HL-60/S4 treated with retinoic acid at 250 ng/mL for 4 days and 3 days (cell line): Measurements from ENCODE around the gene ADAMTS20.

Source experiments
- in situ Hi-C: fragments of 300-500 bp; cut with MboI; formaldehyde crosslinking; loops from 2 replicates; pipeline ENCODE4 v1.7.0; 2022; ENCODE audit warnings: low sequenced_read_pairs

The ADAMTS20 gene

DNA sequence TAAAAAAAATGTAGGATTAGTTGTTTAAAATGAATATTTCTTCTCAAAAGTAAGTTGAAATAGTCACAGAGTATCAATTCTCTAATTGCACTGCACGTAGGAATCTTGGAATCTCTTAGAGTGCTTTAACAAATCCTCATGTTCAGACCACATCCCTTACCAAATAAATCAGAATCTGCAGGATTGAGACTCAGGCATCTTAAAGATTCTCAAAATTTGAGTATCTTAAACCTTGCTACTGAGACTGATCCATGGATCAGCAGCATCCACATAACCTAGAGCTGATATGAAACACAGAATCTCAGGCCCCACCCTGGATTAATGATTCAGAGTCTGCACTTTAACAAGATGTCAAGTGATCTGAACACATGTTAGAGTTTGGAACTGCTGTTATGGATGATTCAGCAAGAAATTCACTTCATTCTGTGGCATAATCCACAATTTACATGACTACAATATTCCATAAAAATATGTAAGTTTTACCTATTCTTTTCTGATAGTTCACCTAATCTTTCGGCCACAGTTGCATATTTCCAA is 58.7 kb downstream of the ADAMTS20 start:
- in situ Hi-C loops = no loop called here

DNA sequence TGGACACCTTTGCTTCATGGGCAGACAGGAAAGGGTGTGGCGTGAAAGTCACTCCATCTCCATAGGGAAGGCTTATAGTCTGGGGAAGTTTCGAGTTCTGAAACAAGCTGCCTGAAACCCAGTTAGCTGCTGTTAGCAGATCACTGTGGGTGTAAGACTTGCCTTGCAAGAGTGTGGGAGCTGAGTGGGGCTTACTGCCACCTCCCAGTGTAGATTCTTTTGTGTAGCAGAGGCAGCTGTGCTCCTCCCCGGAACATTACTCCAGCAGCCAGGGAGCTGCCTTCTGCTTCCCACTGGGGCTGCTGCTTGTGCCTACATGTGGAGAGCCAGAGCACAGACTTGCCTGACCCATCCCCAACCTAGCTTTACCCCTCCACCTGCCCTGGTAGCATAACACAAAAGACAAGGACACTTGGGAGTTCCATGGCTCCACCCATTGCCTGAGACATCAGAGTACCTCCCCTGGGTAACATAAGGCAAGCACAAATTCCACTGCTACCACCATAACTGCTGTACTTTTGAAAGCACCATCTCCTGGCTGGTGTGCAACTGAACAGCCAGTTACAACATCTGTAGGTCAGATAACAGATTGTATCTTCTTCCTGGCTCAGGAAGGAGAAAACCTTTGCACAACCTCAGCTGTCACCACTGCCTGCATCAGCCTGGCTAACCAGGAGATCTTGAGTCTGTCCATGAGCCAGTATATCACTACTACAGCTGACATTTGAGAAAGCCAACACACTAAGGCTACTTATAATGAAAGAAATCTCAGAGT is 69.5 kb downstream of the ADAMTS20 start:
- in situ Hi-C loops = no loop called here

DNA sequence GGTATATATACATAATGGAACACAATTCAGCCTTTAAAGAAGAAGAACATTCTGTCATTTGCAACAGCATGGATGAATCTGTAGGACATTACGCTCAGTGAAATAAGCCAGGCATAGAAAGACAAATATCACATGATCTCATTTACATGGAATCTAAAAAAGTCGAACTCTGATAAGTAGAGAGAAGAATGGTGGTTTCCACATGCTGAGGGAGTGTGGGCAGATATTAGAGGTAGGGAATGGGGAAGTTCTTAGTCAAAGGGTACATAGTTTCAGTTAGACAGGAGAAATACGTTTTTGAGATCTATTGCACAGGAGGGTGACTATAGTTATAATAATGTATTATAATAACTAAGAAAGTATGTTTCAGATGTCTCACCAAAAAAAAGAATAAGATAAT is 71.4 kb downstream of the ADAMTS20 start:
- in situ Hi-C loops = no loop called here

DNA sequence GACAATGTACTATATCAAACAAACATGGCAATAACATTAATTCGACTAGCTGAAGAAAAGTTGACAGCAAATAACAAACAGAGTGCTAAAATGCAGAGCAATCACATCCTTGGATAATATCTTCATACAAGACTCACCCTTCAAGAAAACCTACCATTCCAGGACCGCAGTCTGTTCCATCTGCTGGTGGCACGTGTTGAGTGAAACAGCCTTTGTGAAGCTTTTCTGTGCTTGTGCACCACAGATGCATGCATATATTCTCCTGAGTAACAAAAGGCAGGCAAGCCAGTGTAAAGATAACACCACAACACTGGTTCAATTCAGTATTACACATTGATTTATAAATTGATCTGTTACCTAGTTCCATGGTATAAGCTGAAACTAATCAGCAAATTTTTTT is 89.3 kb downstream of the ADAMTS20 start:
- in situ Hi-C loops = no loop called here

DNA sequence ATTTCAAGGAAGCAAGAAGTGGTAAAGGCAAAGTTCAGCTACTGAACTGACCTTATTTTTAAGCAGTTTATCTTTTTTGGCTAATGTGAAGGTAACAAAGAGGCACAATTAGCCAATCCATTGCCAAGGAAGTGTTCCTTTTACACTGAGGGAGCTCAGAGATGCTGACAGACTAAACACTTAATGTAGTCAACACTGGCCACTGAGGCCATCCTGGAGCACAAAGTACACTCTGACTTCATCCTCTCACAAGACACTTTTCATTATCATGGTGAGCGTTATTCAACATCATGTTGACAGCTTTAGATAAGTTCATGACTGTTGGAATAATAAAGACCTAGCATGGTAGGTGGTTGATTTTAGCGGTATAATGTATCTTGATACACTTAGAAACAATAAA is 89.9 kb downstream of the ADAMTS20 start:
- in situ Hi-C loops = no loop called here

DNA sequence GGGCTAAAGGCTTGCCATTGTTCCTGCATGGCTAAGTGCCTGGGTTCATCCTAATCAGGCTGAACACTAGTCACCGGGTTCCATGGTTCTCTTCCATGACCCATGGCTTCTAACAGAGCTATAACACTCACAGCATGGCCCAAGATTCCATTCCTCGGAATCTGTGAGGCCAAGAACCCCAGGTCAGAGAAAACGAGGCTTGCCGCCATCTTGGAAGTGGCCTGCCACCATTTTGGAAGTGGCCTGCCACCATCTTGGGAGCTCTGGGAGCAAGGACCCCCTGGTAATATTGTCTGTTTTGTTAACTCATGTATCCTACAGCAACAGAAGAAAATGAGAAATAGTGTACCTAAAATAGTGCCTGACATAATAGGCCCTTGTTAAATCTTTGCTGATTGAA is 92.7 kb downstream of the ADAMTS20 start:
- in situ Hi-C loops = no loop called here

DNA sequence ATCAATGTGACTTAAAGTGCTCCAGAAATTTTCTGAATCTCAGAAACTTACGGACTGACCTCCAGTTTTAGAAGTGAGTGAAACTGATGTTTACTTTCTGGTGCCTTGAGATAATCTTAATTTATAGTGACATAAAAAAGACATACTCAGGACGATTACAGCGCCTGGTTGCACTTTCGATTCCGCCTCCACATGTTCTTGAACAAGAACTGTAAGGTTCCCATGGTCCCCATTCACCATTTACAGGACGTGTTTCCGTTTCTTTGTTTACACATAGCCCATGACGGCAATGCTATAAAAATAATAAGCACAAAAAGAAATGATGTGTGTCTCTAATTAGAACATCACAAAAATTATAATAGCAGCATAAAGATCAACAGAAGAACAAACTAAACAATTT is 98.2 kb downstream of the ADAMTS20 start:
- in situ Hi-C loops = no loop called here

DNA sequence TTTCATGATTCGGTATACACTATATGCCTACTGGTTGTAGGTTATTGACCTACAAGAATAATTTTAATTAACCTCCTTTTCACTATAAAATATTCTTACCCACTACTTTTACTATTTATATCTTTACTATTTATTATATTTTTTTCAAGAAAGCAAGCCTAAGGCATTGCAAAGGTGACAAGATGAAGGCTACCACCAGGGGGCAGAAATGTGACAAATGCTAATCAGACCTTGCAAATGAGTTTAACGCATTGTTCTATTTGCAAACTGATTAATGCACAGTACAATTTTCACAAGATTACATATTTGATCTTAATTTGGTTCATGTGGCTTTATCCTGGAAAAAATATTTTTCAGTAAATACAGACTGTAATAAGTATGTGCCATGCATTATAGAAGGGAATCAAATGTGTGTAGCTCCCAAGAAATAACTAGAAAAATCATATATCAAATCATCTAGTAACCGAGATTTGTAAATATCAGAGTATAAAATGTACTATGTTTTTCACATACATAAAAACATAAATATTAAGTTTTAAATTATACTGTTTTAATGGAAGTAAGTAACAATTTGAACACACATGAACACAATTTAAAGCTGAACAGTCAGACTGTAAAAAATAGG is 107.0 kb downstream of the ADAMTS20 start:
- in situ Hi-C loops = loop anchor here (25.0 kb wide), 1 partner anchor 442 kb away; no protein-coding TSS in a partner anchor

DNA sequence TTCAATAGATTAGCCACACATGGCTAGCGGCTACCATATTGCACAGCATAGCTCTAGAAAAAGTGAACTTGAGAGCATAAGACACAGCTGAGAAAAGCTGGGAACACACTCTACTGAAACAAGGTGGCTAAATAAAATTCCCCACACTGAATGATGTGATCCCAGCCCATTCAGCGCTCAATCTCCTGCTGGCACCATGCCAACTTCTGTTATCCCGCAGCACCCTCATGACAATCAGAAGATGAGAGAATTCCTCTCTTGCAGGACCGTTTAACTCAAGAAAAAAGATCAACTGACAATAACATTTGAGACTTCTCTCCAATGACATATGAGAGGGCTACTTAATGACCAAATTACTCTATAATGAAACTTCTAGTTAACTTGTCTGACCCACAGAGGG is 115.4 kb downstream of the ADAMTS20 start:
- in situ Hi-C loops = loop anchor here (25.0 kb wide), 1 partner anchor 451 kb away; no protein-coding TSS in a partner anchor

DNA sequence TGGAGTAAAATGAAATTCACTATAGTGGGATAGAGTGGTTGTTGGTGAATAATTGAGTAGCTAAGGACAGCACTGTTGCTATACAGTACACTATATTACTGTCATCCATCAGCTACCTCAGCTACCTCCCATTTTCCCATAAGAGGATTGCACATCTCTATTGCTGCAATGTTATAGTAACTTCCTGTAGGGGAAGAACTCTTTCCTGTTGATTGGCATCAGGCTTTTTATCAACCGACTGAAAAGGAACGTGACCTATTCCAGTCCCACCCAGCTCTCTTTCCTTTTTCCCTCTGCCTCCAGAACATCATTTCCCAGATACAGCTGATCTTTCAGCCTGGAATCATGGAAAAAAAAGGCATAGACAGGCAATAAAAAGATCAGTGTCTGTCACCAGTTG is 117.4 kb downstream of the ADAMTS20 start:
- in situ Hi-C loops = loop anchor here (25.0 kb wide), 1 partner anchor 453 kb away; no protein-coding TSS in a partner anchor

DNA sequence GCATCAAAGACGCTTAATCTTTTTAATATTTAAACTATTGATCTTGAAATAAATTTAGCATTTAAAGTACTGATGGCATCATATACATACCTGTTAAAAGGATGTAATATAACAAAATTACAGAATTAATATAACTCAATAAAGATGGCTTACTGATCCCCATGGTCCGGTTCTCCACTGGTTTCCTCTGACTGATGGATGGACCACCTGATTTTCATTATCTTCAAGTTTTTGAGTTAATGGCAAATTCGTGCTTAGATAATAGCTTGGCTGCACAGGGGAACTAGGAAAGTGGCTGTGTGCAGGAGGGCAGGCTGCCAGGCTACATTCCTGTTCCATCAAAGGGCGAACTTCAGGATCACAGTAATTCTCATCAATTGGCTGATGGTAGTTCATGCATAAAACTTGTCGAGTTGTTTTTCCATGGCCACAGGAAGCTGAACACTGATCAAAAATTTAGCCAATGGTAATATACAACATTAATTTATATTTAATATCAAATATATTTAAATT is 123.9 kb downstream of the ADAMTS20 start:
- in situ Hi-C loops = loop anchor here (25.0 kb wide), 1 partner anchor 459 kb away; no protein-coding TSS in a partner anchor

DNA sequence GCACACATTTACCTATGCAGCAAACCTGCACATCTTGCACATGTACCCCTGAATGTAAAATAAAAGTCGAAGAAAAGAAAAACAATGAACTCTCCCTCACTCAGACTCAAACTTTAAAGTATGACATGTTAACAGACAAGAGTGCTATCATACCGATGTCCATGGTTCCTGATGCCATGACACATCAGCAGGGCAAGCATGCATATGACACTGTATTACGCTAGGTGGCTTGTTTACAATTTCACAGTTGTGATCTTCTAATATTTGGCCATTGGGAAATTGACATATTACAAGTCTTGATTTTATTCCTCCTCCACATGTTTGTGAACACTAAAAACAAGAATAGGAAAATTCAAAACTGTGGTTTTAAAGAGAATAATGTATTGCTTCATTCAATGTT is 126.6 kb downstream of the ADAMTS20 start:
- in situ Hi-C loops = loop anchor here (25.0 kb wide), 1 partner anchor 462 kb away; no protein-coding TSS in a partner anchor

DNA sequence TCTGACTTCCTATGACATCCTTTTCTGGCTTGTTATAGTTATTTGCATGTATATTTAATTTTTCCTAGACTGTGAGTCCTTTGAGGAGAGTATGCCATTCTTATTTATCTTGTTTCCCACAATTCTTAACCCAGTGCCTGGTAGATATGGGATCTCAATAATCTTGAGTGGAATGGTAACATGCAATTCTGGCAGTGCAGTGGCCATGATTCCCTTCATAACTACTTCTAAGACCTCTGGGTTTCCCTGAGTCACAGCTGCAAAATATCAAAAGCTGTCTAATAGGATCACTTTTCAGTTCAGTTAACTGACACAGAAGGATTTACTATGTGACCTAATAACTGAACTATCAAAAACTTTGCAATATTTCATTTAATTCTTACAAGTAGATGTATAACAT is 135.0 kb downstream of the ADAMTS20 start:
- in situ Hi-C loops = no loop called here

DNA sequence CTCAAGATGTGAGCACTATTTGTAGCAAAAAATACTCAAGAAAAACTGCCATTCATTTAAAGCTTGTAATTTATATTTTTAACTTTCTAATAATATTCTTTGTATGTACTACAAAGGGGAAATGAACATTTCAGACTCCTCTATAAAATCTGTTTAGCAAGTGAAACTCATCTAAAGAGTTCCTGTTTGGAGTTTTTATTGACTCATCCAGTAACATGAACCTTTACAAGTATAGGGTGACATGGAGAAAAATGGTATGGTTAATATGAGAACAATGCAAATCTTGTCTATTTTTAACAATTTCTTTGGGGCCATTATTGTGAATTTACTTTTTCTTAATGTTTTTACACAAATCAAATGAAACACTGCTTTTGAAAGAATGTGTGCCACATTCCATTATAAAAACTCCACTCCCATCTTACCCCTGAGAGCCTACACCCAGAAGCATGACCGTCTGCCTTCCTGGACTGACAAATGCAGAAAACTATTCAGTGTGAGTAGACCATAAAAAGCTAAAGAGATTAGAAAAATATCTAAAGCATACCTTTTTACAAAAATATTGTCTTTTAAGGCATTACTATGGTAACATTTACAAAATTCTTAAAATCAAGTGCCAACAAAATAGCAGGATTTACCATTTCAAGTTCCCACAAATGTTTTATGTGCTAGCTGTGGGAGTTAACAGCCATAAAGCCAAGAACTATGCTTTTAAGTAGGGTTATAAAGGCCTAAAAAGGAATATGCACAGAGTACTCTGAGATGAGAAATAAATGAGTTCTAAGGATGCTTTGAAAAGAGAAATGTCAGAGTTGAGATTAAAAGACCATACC is 144.0 kb downstream of the ADAMTS20 start:
- in situ Hi-C loops = no loop called here

DNA sequence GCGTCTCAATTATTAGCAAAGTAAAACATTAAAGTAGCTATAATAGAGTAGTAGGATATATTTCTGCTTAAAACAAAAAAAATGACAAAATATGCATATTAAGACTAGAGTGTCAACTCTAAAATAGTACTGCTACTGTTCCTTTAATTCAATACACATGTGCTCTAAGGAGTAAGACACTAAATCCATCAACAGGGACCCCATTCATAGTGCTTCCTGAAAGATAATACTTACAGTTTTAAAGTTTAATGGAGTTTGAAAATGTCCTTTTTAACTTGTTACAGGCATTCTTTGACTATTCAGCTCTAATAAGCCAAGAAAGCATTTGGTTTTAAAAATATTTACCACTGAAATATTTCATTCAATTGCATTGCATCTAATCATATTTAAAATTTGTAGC is 145.2 kb downstream of the ADAMTS20 start:
- in situ Hi-C loops = no loop called here

DNA sequence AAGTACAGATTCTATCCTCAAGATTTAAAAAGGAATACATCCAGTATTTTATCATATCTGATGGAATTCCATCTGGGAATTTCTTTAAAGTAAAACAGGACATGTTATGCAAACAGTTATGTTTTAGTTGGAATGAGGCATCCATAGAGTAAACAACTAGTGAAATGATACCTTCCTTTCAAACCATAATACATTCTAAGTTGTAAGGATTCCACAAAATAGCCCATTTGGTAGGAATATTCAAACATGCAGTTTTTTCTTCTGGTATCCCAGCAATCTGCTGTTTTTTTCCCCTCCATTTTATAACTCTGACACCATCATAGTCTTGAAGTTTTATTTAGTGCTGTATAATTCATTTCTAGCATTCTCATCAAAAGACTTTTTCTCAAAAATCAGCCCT is 149.6 kb downstream of the ADAMTS20 start:
- in situ Hi-C loops = no loop called here

DNA sequence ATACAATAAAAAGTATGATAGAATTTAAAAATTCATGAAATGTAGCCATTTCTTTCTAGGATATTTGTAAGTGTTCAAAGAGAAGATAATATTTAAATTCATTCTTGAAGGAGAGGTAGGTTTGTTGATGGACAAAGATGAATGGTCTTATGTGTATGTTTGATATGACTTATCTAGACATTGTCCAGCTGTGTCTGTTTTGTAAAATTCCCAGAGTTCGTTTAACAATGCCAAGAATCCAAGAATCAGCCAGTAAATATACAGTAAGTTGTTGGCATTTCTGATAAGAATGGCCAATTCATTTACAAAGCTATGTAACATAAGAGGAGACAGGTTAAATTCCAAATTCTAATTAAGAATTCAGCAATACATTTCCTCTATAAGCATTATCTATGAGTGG is 150.9 kb downstream of the ADAMTS20 start:
- in situ Hi-C loops = no loop called here

DNA sequence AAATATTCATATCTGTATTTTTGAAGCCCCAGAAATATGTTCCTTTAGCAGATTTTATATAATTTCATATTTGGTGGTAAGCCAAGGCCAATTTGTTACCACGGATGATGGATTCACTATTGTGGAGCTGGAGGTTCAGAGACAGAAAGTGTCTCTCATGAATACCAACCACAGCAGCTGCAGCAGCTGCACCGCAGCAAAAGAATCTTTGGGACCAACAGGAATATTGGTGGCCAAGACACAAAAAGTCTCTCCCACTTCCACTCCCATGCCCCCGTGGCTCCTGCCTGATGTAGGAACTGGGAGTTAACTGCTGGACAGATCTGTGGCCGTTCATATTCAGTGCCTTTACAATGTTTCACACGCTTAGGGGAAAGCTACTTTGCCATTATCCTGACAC is 155.3 kb downstream of the ADAMTS20 start:
- in situ Hi-C loops = no loop called here

DNA sequence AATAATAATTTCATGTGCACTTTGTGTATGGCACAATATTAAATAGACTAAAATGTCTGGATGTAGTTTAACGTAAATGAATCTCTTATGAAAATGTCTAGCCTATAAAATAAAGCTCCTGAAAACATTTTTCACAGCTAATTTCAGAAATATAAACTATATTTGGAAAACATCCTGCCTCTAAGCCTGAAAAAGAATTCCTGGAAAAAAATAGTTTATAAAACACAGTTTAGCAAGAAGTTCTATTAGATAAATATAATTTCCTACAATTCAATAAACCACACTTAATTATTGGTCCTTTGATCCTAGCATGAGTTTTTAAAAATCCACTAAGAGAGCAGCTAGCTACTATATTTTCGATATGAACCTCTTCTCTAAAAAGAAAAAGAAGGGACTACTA is 159.9 kb downstream of the ADAMTS20 start:
- in situ Hi-C loops = no loop called here

DNA sequence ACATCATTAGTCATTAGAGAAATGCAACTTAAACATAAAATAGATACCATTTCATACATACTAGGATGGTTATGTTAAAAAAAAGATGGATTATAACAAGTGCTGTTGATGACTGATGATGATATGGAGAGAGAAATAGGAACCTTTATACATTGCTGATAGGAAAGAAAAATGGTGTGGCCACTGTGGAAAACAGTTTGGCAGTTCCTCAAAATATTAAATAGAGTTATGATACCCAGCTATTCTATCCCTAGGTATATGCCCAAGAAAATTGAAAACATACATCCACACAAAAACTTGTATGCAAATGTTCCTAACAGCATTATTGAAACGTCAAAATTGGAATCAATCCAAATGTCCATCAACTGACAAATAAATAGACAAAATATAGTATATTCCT is 170.1 kb downstream of the ADAMTS20 start:
- in situ Hi-C loops = no loop called here

DNA sequence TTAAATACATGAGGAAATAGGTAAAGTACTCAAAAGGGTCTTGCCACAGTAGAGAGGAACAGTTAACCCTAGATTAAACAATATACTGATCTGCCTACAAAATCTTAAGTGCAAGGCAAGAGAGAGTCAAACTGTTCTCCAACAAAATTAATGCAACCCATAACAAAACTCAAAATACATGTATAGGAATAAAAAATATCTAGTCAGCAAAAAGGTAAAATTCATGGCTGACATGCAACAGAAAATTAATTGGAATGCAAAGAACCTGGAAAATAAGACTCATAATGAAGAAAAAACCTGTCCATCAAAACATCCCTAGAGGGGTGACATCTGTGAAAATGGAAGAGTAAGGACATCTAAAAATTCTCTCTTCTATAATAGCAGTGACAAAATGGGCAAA is 173.6 kb downstream of the ADAMTS20 start:
- in situ Hi-C loops = no loop called here
